HG03108 (cell line): ENCODE measurements around the gene TTF2.
A peak's percentile ranks its signal among the peaks of the same experiment; 100 is the strongest.
"Not testable (repeated sequence)": the region's sequence is repeated elsewhere in the genome, so short reads cannot be mapped to it uniquely, and the experiment has no call there.

Experiments used
- ATAC-seq: cut with Tn5 transposase; IDR thresholded peaks from one replicate; pipeline ENCODE4 v1.9.1; 2021; ENCODE audit warnings: moderate library complexity; ENCODE audit not compliant: unreplicated experiment

TTF2 gene

GRCh38 chr1:117092594-117092993 lies 32.5 kb downstream of the TTF2 start:
- no peak for ATAC-seq

GRCh38 chr1:117093091-117093534 lies 33.0 kb downstream of the TTF2 start:
- no peak for ATAC-seq

GRCh38 chr1:117093870-117094621 lies 33.9 kb downstream of the TTF2 start:
- peak; percentile 52 for ATAC-seq

- no peak for ATAC-seq
These were observed 34.9 kb downstream of the TTF2 start for GRCh38 chr1:117094841-117095604.

- ATAC-seq, result no peak
These were observed 36.9 kb downstream of the TTF2 start for GRCh38 chr1:117096951-117097408.

- no peak for ATAC-seq
These were observed 37.3 kb downstream of the TTF2 start for GRCh38 chr1:117097443-117097842.

- ATAC-seq, result no peak
These were observed 38.3 kb downstream of the TTF2 start for GRCh38 chr1:117098287-117098890.

- no peak for ATAC-seq
These were observed 41.2 kb downstream of the TTF2 start for GRCh38 chr1:117101334-117101733.

- not testable (repeated sequence) for ATAC-seq
These were observed 41.7 kb downstream of the TTF2 start for GRCh38 chr1:117101858-117102257.

GRCh38 chr1:117104986-117105385 lies 44.9 kb downstream of the TTF2 start:
- no peak for ATAC-seq

GRCh38 chr1:117105722-117106121 lies 45.6 kb downstream of the TTF2 start:
- no peak for ATAC-seq

- no peak for ATAC-seq
These were observed 46.4 kb downstream of the TTF2 start for GRCh38 chr1:117106478-117106877.

GRCh38 chr1:117107364-117107763 lies 47.2 kb downstream of the TTF2 start:
- no peak for ATAC-seq

- ATAC-seq, result no peak
These were observed 50.6 kb downstream of the TTF2 start for GRCh38 chr1:117110774-117111173.

- ATAC-seq, result no peak
These were observed 52.1 kb downstream of the TTF2 start for GRCh38 chr1:117112047-117112717.

- ATAC-seq, result no peak
These were observed 53.1 kb downstream of the TTF2 start for GRCh38 chr1:117113199-117113598.

- no peak for ATAC-seq
These were observed 54.8 kb downstream of the TTF2 start for GRCh38 chr1:117114877-117115276.

- ATAC-seq, result no peak
These were observed 56.1 kb downstream of the TTF2 start for GRCh38 chr1:117116090-117116783.

GRCh38 chr1:117116784-117117130 lies 56.6 kb downstream of the TTF2 start:
- ATAC-seq, result no peak

GRCh38 chr1:117117697-117118096 lies 57.6 kb downstream of the TTF2 start:
- no peak for ATAC-seq

- no peak for ATAC-seq
These were observed 58.0 kb downstream of the TTF2 start for GRCh38 chr1:117118137-117118536.
